Measurements from ENCODE around the gene IGSF9B. TPM values are rescaled to one million over a fixed set of nuclear protein-coding genes. Genes with fewer than 3 reads are reported as not detected.

Gene IGSF9B
- polyA plus RNA-seq, 1 donor (not counting 4 experiments of a cell fraction or from before 2014, with no cell fraction given) = 0.66 TPM

GRCh38 chr11:133931449-133932060 lies 25.2 kb downstream of the IGSF9B start:
- no peak overlapping the region for H3K27ac ChIP-seq (ENCODE audit: control insufficient read depth, insufficient read depth, low read length)
- FAIRE-seq (no peak), DNase-seq (ENCODE audit: low read depth, low spot score) (no peak)
- H3K4me2 ChIP-seq (ENCODE audit: control insufficient read depth, extremely low read depth, insufficient read depth, low read depth, low read length) = no peak overlapping the region
- H3K27me3 ChIP-seq (ENCODE audit: control insufficient read depth, extremely low read depth, insufficient read depth, low read length) = no peaks in the 10 kb centered on the region
- H3K9ac ChIP-seq (ENCODE audit: control insufficient read depth, extremely low read depth, insufficient read depth, low read length) = no peak overlapping the region
- dilution Hi-C loops (cut with MboI; ENCODE audit: extremely low pct_ligation_motif_present, low sequenced_read_pairs) = no loop called here
- H3K4me3 ChIP-seq (ENCODE audit: control insufficient read depth in 2 of 3, extremely low read depth in 1 of 3, insufficient read depth in 2 of 3, low read depth in 1 of 3, low read length in 3 of 3) = no peak overlapping the region
- H3K79me2 ChIP-seq (ENCODE audit: control insufficient read depth, insufficient read depth, low read length) = no peaks in the 10 kb centered on the region
- no peak for TF ChIP-seq CTCF (optimal IDR thresholded peaks at IDR 0.05 in 1 of 3, IDR thresholded peaks at IDR 0.05 in 1 of 3, conservative IDR thresholded peaks at IDR 0.05 in 1 of 3; ENCODE audit: extremely low read depth in 1 of 3, insufficient read depth in 2 of 3, low read length in 3 of 3)
- no peak for TF ChIP-seq EZH2 (IDR thresholded peaks at IDR 0.05; ENCODE audit: low read length)
- peaks cover 24% of the 10 kb centered on the region for H3K4me1 ChIP-seq (ENCODE audit: control insufficient read depth, extremely low read depth, insufficient read depth, low read length)
- no peaks in the 10 kb centered on the region for H3K9me3 ChIP-seq (ENCODE audit: control insufficient read depth, low read depth, low read length)
- H4K20me1 ChIP-seq (ENCODE audit: control insufficient read depth, extremely low read depth, insufficient read depth, low read length) = no peaks in the 10 kb centered on the region
- H3K36me3 ChIP-seq (ENCODE audit: control insufficient read depth in 2 of 2, extremely low read depth in 1 of 2, insufficient read depth in 2 of 2, low read length in 2 of 2) = no peaks in the 10 kb centered on the region
- no peak overlapping the region for H2AFZ ChIP-seq (ENCODE audit: control insufficient read depth, low read length)
- H3K9me1 ChIP-seq (ENCODE audit: control insufficient read depth, extremely low read depth, insufficient read depth, low read length) = no peaks in the 10 kb centered on the region

- no peaks in the 10 kb centered on the region for H3K27me3 ChIP-seq (ENCODE audit: control insufficient read depth, extremely low read depth, insufficient read depth, low read length)
- H3K9me1 ChIP-seq (ENCODE audit: control insufficient read depth, extremely low read depth, insufficient read depth, low read length) = no peaks in the 10 kb centered on the region
- no peaks in the 10 kb centered on the region for H4K20me1 ChIP-seq (ENCODE audit: control insufficient read depth, extremely low read depth, insufficient read depth, low read length)
- no peak overlapping the region for H3K4me3 ChIP-seq (ENCODE audit: control insufficient read depth in 2 of 3, extremely low read depth in 1 of 3, insufficient read depth in 2 of 3, low read depth in 1 of 3, low read length in 3 of 3)
- no peaks in the 10 kb centered on the region for H3K36me3 ChIP-seq (ENCODE audit: control insufficient read depth in 2 of 2, extremely low read depth in 1 of 2, insufficient read depth in 2 of 2, low read length in 2 of 2)
- no peak for TF ChIP-seq CTCF (optimal IDR thresholded peaks at IDR 0.05 in 1 of 3, IDR thresholded peaks at IDR 0.05 in 1 of 3, conservative IDR thresholded peaks at IDR 0.05 in 1 of 3; ENCODE audit: extremely low read depth in 1 of 3, insufficient read depth in 2 of 3, low read length in 3 of 3)
- TF ChIP-seq EZH2 (IDR thresholded peaks at IDR 0.05; ENCODE audit: low read length) = no peak
- no peak overlapping the region for H2AFZ ChIP-seq (ENCODE audit: control insufficient read depth, low read length)
- DNase-seq (ENCODE audit: low read depth, low spot score) = no peak
- H3K79me2 ChIP-seq (ENCODE audit: control insufficient read depth, insufficient read depth, low read length) = no peaks in the 10 kb centered on the region
- H3K27ac ChIP-seq (ENCODE audit: control insufficient read depth, insufficient read depth, low read length) = no peak overlapping the region
- dilution Hi-C loops (cut with MboI; ENCODE audit: extremely low pct_ligation_motif_present, low sequenced_read_pairs) = no loop called here
- peaks cover 24% of the 10 kb centered on the region for H3K4me1 ChIP-seq (ENCODE audit: control insufficient read depth, extremely low read depth, insufficient read depth, low read length)
- H3K9me3 ChIP-seq (ENCODE audit: control insufficient read depth, low read depth, low read length) = no peaks in the 10 kb centered on the region
- FAIRE-seq = no peak
- no peak overlapping the region for H3K4me2 ChIP-seq (ENCODE audit: control insufficient read depth, extremely low read depth, insufficient read depth, low read depth, low read length)
- H3K9ac ChIP-seq (ENCODE audit: control insufficient read depth, extremely low read depth, insufficient read depth, low read length) = no peak overlapping the region
Measured at GRCh38 chr11:133930767-133931448, 25.9 kb downstream of the IGSF9B start.

Data from keratinocyte (primary cell).